ENCODE data around the gene RPS15.

The RPS15 gene

DNA sequence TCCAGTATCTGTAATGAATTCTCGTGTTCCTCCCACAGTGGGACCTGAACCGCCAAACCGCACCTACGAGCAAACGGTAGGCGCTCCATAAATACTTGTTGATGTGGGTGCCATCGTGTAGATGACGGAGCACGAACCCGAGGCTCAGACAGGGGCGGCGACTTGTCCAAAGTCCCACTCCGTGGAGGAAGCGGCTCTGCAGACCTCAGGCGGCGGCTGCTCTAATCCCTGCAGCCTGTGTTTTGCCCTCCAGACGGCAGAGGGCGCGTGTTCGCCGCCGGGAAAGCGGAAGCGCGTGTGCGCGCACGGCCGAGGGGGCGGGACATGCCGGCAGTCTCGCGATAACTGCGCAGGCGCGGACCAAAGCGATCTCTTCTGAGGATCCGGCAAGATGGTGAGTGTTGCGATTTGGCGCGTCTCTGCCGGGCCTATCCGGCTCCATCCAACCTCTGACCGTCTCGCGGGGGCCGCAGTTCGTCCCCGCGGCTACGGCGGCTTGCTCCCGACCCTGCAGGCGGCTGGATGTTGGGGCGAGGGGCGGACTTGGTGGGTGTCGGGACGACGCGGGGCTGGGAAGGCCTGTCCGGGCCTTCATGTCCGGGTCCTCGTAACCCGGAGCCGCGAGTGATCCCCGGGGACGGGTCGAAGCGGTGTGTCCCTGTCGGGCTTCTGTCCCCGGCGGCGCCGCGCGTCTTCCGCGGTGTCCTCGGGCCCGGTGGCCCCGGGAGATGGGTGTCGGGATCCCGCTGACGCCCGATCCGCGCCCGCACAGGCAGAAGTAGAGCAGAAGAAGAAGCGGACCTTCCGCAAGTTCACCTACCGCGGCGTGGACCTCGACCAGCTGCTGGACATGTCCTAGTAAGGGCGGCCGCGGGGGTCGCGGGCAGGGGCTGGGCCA lies at the start of gene RPS15:
TSS of gene RPS15 (plus strand) at position 362 of the 898 bp plus-strand sequence. CDS start at position 392, 30 bp downstream.
- H3K27me3 ChIP-seq (ENCODE audit: insufficient read depth, low read depth, severe bottlenecking): no peaks in the 10 kb centered on the region
- TF ChIP-seq, protein P1, sequence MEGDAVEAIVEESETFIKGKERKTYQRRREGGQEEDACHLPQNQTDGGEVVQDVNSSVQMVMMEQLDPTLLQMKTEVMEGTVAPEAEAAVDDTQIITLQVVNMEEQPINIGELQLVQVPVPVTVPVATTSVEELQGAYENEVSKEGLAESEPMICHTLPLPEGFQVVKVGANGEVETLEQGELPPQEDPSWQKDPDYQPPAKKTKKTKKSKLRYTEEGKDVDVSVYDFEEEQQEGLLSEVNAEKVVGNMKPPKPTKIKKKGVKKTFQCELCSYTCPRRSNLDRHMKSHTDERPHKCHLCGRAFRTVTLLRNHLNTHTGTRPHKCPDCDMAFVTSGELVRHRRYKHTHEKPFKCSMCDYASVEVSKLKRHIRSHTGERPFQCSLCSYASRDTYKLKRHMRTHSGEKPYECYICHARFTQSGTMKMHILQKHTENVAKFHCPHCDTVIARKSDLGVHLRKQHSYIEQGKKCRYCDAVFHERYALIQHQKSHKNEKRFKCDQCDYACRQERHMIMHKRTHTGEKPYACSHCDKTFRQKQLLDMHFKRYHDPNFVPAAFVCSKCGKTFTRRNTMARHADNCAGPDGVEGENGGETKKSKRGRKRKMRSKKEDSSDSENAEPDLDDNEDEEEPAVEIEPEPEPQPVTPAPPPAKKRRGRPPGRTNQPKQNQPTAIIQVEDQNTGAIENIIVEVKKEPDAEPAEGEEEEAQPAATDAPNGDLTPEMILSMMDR (IDR thresholded peaks at IDR 0.05; ENCODE audit: low read depth, low read length): peak; percentile 95
- H3K27ac ChIP-seq: peak within 1 kb of the TSS; percentile 92
- H3K4me3 ChIP-seq (ENCODE audit: low read depth, low read length): peak within 1 kb of the TSS; percentile 87
- no peaks in the 10 kb centered on the region for H3K9me3 ChIP-seq (ENCODE audit: severe bottlenecking)
- H3K36me3 ChIP-seq: peaks cover 71% of the 10 kb centered on the region
- peak; percentile 94 for DNase-seq

GRCh38 chr19:1388637-1389026 lies 49.6 kb upstream of the RPS15 start:
- DNase-seq: no peak
- H3K27me3 ChIP-seq (ENCODE audit: insufficient read depth, low read depth, severe bottlenecking): no peaks in the 10 kb centered on the region
- TF ChIP-seq, protein P1 (IDR thresholded peaks at IDR 0.05; ENCODE audit: low read depth, low read length): no peak
- H3K27ac ChIP-seq: no peak overlapping the region
- H3K4me3 ChIP-seq (ENCODE audit: low read depth, low read length): no peak overlapping the region
- H3K36me3 ChIP-seq: peaks cover 46% of the 10 kb centered on the region
- H3K9me3 ChIP-seq (ENCODE audit: severe bottlenecking): no peaks in the 10 kb centered on the region

DNA sequence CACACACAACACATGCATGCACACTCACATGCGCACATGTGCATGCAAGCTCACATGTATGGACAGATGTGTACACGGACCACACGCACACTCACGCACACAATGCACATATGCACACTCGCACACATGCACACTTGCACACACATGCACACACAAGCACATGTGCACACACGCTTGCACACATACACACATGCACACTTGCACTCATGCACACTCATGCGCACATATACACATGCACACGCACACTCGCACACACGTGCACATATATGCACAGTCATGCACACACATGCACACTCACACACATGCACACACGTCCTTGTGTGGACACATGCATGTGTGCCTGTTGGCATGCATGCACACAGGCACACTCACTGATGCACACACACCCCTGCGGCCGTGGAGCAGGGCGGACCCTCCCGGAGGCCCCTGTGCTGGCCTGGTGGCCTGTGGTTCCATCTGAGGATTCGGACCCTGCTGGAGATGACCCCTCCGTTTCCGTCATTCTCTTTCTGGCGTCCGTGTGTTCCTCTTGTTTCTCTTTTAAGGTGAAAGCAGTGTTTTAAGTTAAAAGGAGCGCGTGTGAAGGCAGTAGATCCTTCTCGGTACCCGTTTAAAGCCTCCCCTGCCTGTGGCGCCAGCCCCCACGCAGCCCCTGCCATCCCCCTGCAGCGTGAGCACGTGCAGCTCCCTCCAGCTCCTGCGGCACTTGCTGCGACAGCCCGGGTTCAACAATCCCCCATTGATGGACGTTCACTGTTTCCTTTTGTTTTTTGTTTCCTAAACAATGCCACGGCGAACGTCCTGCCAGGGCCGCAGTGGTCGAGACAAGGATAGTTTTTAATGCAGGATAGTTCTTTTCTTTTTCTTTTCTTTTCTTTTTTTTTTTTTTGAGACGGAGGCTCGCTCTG lies 48.9 kb upstream of the RPS15 start:
- Histone ChIP-seq H3K4me3 (ENCODE audit: low read depth, low read length) (no peak overlapping the region), H3K9me3 (ENCODE audit: severe bottlenecking) (no peaks in the 10 kb centered on the region), H3K27me3 (ENCODE audit: insufficient read depth, low read depth, severe bottlenecking) (no peaks in the 10 kb centered on the region), H3K27ac (no peak overlapping the region), H3K36me3 (peaks cover 44% of the 10 kb centered on the region)
- DNase-seq: no peak
- TF ChIP-seq, protein P1 (IDR thresholded peaks at IDR 0.05; ENCODE audit: low read depth, low read length): no peak

DNA sequence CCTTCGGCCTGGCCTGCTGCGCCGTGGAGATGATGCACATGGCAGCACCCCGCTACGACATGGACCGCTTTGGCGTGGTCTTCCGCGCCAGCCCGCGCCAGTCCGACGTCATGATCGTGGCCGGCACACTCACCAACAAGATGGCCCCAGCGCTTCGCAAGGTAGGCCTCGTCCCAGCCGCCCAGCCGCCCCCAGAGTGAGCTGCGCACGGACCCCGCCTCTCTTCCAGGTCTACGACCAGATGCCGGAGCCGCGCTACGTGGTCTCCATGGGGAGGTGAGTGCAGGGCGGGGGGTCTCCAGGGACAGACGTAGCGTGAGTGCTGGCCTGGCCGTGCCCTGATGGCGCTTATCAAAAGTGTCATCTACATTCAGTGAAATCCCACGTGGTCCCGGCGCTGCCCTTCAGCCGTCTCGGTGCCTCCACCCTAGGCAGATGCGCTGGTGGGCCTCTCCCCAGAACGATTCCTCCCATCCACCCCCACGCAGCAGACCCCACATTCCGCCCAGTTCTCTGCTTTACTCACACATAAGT lies 47.2 kb upstream of the RPS15 start:
- Histone ChIP-seq H3K36me3 (peaks cover 56% of the 10 kb centered on the region), H3K27me3 (ENCODE audit: insufficient read depth, low read depth, severe bottlenecking) (no peaks in the 10 kb centered on the region), H3K27ac (no peak overlapping the region), H3K9me3 (ENCODE audit: severe bottlenecking) (no peaks in the 10 kb centered on the region), H3K4me3 (ENCODE audit: low read depth, low read length) (no peak overlapping the region)
- no peak for DNase-seq
- TF ChIP-seq, protein P1 (IDR thresholded peaks at IDR 0.05; ENCODE audit: low read depth, low read length): no peak

DNA sequence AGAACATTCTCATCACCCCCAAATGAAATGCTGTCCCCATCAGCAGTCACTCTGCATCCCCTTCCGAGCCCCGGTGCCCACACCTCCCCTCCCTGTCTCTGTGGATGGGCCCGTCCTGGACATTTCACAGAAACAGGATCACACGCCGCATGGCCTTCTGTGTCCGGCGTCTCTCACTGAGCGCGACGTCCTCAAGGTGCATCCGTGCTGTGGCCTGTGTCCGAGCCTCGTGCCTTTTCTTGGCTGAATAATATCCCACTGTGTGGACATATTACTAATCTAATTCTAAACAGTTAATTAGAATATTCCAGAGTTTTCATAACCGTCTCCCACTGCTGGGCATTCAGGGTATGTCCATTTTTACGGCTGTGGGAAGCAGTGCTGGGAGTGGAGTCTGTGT lies 45.8 kb upstream of the RPS15 start:
- no peak for DNase-seq
- Histone ChIP-seq H3K27me3 (ENCODE audit: insufficient read depth, low read depth, severe bottlenecking) (no peaks in the 10 kb centered on the region), H3K9me3 (ENCODE audit: severe bottlenecking) (no peaks in the 10 kb centered on the region), H3K27ac (no peak overlapping the region), H3K36me3 (peaks cover 61% of the 10 kb centered on the region), H3K4me3 (ENCODE audit: low read depth, low read length) (no peak overlapping the region)
- TF ChIP-seq, protein P1 (IDR thresholded peaks at IDR 0.05; ENCODE audit: low read depth, low read length): no peak
